H9 (cell line): ENCODE data around the gene MUC15. TPM values are rescaled to one million over a fixed set of nuclear protein-coding genes. Genes with fewer than 3 reads are reported as not detected.

Source experiments
- DNase-seq: peaks from one replicate; pipeline ENCODE4 v3.0.0-alpha.2; 2017
- H2AFZ ChIP-seq: one replicate; pipeline ENCODE4 v1.6.1; 2013; ENCODE audit warnings: mild to moderate bottlenecking, low read length, control low read depth, moderate library complexity
- H2AK5ac ChIP-seq: 2 replicates; pipeline ENCODE4 v1.6.1; 2013; ENCODE audit warnings: low read length, control low read depth, mixed read lengths; ENCODE audit not compliant: insufficient read length
- H2BK120ac ChIP-seq: one replicate; pipeline ENCODE4 v1.6.1; 2013; ENCODE audit warnings: low read depth, mild to moderate bottlenecking, low read length, control low read depth, inconsistent platforms; ENCODE audit not compliant: poor library complexity, severe bottlenecking
- H2BK12ac ChIP-seq: 2 replicates; pipeline ENCODE4 v1.6.1; 2013; ENCODE audit warnings: low read length, control low read depth, mixed read lengths, low read depth; ENCODE audit not compliant: insufficient read length
- H2BK15ac ChIP-seq: 2 replicates; pipeline ENCODE4 v1.6.1; 2013; ENCODE audit warnings: low read depth, low read length, control low read depth
- H2BK20ac ChIP-seq: one replicate; pipeline ENCODE4 v1.6.1; 2013; ENCODE audit warnings: low read depth, mild to moderate bottlenecking, low read length, control low read depth, inconsistent platforms; ENCODE audit not compliant: poor library complexity, severe bottlenecking
- H2BK5ac ChIP-seq: 2 replicates; pipeline ENCODE4 v1.6.1; 2013; ENCODE audit warnings: low read length, control low read depth, mixed read lengths; ENCODE audit not compliant: insufficient read length
- H3K14ac ChIP-seq: 2 replicates; pipeline ENCODE4 v1.6.1; 2013; ENCODE audit warnings: low read length, control low read depth; ENCODE audit not compliant: insufficient read depth
- H3K18ac ChIP-seq: 2 replicates; pipeline ENCODE4 v1.6.1; 2013; ENCODE audit warnings: low read depth, mild to moderate bottlenecking, mixed read lengths, low read length, control low read depth; ENCODE audit not compliant: insufficient read length
- H3K23ac ChIP-seq: 2 replicates; pipeline ENCODE4 v1.6.1; 2013; ENCODE audit warnings: low read length, control low read depth, mixed read lengths, low read depth; ENCODE audit not compliant: insufficient read length
- H3K23me2 ChIP-seq: 2 replicates; pipeline ENCODE4 v1.6.1; 2013; ENCODE audit warnings: low read depth, mild to moderate bottlenecking, mixed read lengths, low read length, control low read depth; ENCODE audit not compliant: insufficient read length, poor library complexity, severe bottlenecking
- H3K27ac ChIP-seq: 2 replicates; pipeline ENCODE4 v1.5.1; 2013; ENCODE audit warnings: low read length, control low read depth, mixed read lengths, low read depth; ENCODE audit not compliant: insufficient read length
- H3K27me3 ChIP-seq: 2 replicates; pipeline ENCODE4 v1.6.1; 2013; ENCODE audit warnings: low read length, control low read depth, inconsistent platforms; ENCODE audit not compliant: insufficient read depth
- H3K4ac ChIP-seq: 2 replicates; pipeline ENCODE4 v1.6.1; 2013; ENCODE audit warnings: low read depth, mild to moderate bottlenecking, control low read depth, inconsistent platforms, low read length, moderate library complexity
- H3K4me1 ChIP-seq: 2 replicates; pipeline ENCODE4 v1.6.1; 2013; ENCODE audit warnings: low read length, control low read depth, inconsistent platforms; ENCODE audit not compliant: insufficient read depth
- H3K4me2 ChIP-seq: 2 replicates; pipeline ENCODE4 v1.6.1; 2013; ENCODE audit warnings: low read length, control low read depth, mixed read lengths; ENCODE audit not compliant: insufficient read length, insufficient read depth
- H3K56ac ChIP-seq: 2 replicates; pipeline ENCODE4 v1.6.1; 2013; ENCODE audit warnings: low read depth, mild to moderate bottlenecking, mixed read lengths, low read length, control low read depth; ENCODE audit not compliant: insufficient read length
- H3K79me1 ChIP-seq: 2 replicates; pipeline ENCODE4 v1.6.1; 2013; ENCODE audit warnings: low read depth, mild to moderate bottlenecking, moderate library complexity, low read length, control low read depth, inconsistent platforms; ENCODE audit not compliant: insufficient read depth, poor library complexity, severe bottlenecking
- H3K79me2 ChIP-seq: 2 replicates; pipeline ENCODE4 v1.6.1; 2013; ENCODE audit warnings: low read length, control low read depth, inconsistent platforms; ENCODE audit not compliant: insufficient read depth
- H3K9ac ChIP-seq: 2 replicates; pipeline ENCODE4 v1.6.1; 2013; ENCODE audit warnings: low read length, control low read depth, mixed read lengths; ENCODE audit not compliant: insufficient read length; ENCODE audit errors: extremely low read depth
- H3K9me3 ChIP-seq: one replicate; pipeline ENCODE4 v1.6.1; 2013; ENCODE audit warnings: low read depth, low read length, inconsistent platforms; ENCODE audit not compliant: control insufficient read depth
- H3T11ph ChIP-seq: one replicate; pipeline ENCODE4 v1.6.1; 2013; ENCODE audit warnings: mild to moderate bottlenecking, low read length, control low read depth, inconsistent platforms
- H4K20me1 ChIP-seq: one replicate; pipeline ENCODE4 v1.6.1; 2013; ENCODE audit not compliant: control insufficient read depth, insufficient read length, insufficient read depth
- H4K5ac ChIP-seq: 2 replicates; pipeline ENCODE4 v1.6.1; 2013; ENCODE audit warnings: low read depth, mild to moderate bottlenecking, mixed read lengths, low read length, control low read depth; ENCODE audit not compliant: insufficient read length
- H4K8ac ChIP-seq: replicated peaks from 2 replicates; pipeline ENCODE4 v1.6.1; 2013; ENCODE audit warnings: low read length, control low read depth, mixed read lengths, low read depth; ENCODE audit not compliant: insufficient read length
- H4K91ac ChIP-seq: 2 replicates; pipeline ENCODE4 v1.6.1; 2013; ENCODE audit warnings: low read depth, mild to moderate bottlenecking, moderate library complexity, mixed read lengths, low read length, control low read depth; ENCODE audit not compliant: insufficient read length
- H3K27ac Mint-ChIP-seq, 3 experiments: 2 replicates in 2 of 3; 3 replicates in 1 of 3; pipeline ENCODE4 v1.8.0; 2020 to 2021; ENCODE audit warnings: mixed read lengths in 3 of 3, mild to moderate bottlenecking in 1 of 3, moderate library complexity in 1 of 3
- H3K27me3 Mint-ChIP-seq: 2 replicates; pipeline ENCODE4 v1.8.0; 2021; ENCODE audit warnings: low read depth, mild to moderate bottlenecking, moderate library complexity, mixed read lengths
- H3K36me3 Mint-ChIP-seq, 3 experiments: 2 replicates in 2 of 3; 3 replicates in 1 of 3; pipeline ENCODE4 v1.8.0; 2020 to 2021; ENCODE audit warnings: low read depth in 3 of 3, mixed read lengths in 3 of 3; ENCODE audit not compliant: insufficient read depth in 1 of 3
- H3K4me1 Mint-ChIP-seq, 2 experiments: 2 replicates each; pipeline ENCODE4 v1.8.0; 2020; ENCODE audit warnings: mixed read lengths in 2 of 2
- H3K4me3 Mint-ChIP-seq, 2 experiments: 2 replicates in 1 of 2; 3 replicates in 1 of 2; pipeline ENCODE4 v1.8.0; 2020 to 2021; ENCODE audit warnings: mild to moderate bottlenecking in 2 of 2, mixed read lengths in 2 of 2, moderate library complexity in 1 of 2
- H3K9me3 Mint-ChIP-seq, 2 experiments: 2 replicates in 1 of 2; 3 replicates in 1 of 2; pipeline ENCODE4 v1.8.0; 2020; ENCODE audit warnings: mild to moderate bottlenecking in 2 of 2, mixed read lengths in 2 of 2, moderate library complexity in 1 of 2
- CTCF ChIP-seq: fragments of 200-600 bp; sonication (generic); conservative IDR thresholded peaks from 3 replicates; pipeline ENCODE4 v1.8.0; 2021; ENCODE audit warnings: antibody characterized with exemption, mild to moderate bottlenecking
- WGBS: extraction: QIAGEN DNeasy Blood & Tissue Kit; methylation state at CpG from one replicate; pipeline ENCODE4 v1.1.7; 2013; ENCODE audit warnings: missing lambda C conversion rate, low lambda C conversion rate, mixed read lengths; ENCODE audit not compliant: insufficient read length; ENCODE audit errors: extremely low coverage; 5-methylcytosine and 5-hydroxymethylcytosine counted together
- total RNA-seq: library from RNA; stranded (reverse); gene quantifications from 2 replicates; pipeline ENCODE4 v1.2.1, GENCODE V29; 2021

MUC15 gene
- total RNA-seq, 1 experiment from 2014 or later: not detected

- TF ChIP-seq CTCF: no peak
- Mint-ChIP-seq H3K36me3 (no peaks in the 10 kb centered on the region), H3K9me3 (no peaks in the 10 kb centered on the region), H3K4me1 (peaks cover 11 to 12% of the 10 kb centered on the region in 2 experiments), H3K27ac (no peak overlapping the region), H3K27me3 (no peaks in the 10 kb centered on the region), H3K4me3 (no peak overlapping the region)
- H3K4ac ChIP-seq: no peak overlapping the region
- H3K4me2 ChIP-seq: no peak overlapping the region
- H3K56ac ChIP-seq: no peak overlapping the region
- H2AFZ ChIP-seq: no peak overlapping the region
- no peaks in the 10 kb centered on the region for H4K20me1 ChIP-seq
- no peak overlapping the region for H3K9ac ChIP-seq
- no CpG with 5 or more reads among the region's 3 CpGs for WGBS
- H2AK5ac ChIP-seq: no peak overlapping the region
- H3K14ac ChIP-seq: no peak overlapping the region
- H4K91ac ChIP-seq: no peak overlapping the region
- H4K5ac ChIP-seq: no peak overlapping the region
- no peak overlapping the region for H3K23ac ChIP-seq
- no peak overlapping the region for H3T11ph ChIP-seq
- no peaks in the 10 kb centered on the region for H3K4me1 ChIP-seq
- no peaks in the 10 kb centered on the region for H3K23me2 ChIP-seq
- no peak overlapping the region for H2BK20ac ChIP-seq
- no peak overlapping the region for H2BK12ac ChIP-seq
- H4K8ac ChIP-seq: no peak overlapping the region
- H2BK120ac ChIP-seq: no peak overlapping the region
- H2BK5ac ChIP-seq: no peak overlapping the region
- no peak overlapping the region for H3K27ac ChIP-seq
- H3K79me1 ChIP-seq: no peaks in the 10 kb centered on the region
- DNase-seq: no peak
- H2BK15ac ChIP-seq: no peak overlapping the region
- H3K27me3 ChIP-seq: no peaks in the 10 kb centered on the region
- no peak overlapping the region for H3K18ac ChIP-seq
- H3K9me3 ChIP-seq: no peaks in the 10 kb centered on the region
- no peaks in the 10 kb centered on the region for H3K79me2 ChIP-seq
Observed at GRCh38 chr11:26580929-26581328, 8.9 kb upstream of the MUC15 start.
